ENCODE measurements around the gene RBM20.

The RBM20 gene

GRCh38 chr10:110872145-110872983 lies 228.2 kb downstream of the RBM20 start:
- DNase-seq (ENCODE audit: low spot score): peak; percentile 73

GRCh38 chr10:110872984-110873923 lies 229.1 kb downstream of the RBM20 start:
- DNase-seq (ENCODE audit: low spot score): no peak

GRCh38 chr10:110873951-110874350 lies 229.8 kb downstream of the RBM20 start:
- DNase-seq (ENCODE audit: low spot score): no peak

- no peak for DNase-seq (ENCODE audit: low spot score)
These were observed 231.9 kb downstream of the RBM20 start for GRCh38 chr10:110876000-110876399.

GRCh38 chr10:110876788-110877187 lies 232.7 kb downstream of the RBM20 start:
- no peak for DNase-seq (ENCODE audit: low spot score)

- no peak for DNase-seq (ENCODE audit: low spot score)
These were observed 235.9 kb downstream of the RBM20 start for GRCh38 chr10:110880012-110880411.

- DNase-seq (ENCODE audit: low spot score): no peak
These were observed 237.1 kb downstream of the RBM20 start for GRCh38 chr10:110881247-110881646.

GRCh38 chr10:110881905-110882304 lies 237.8 kb downstream of the RBM20 start:
- no peak for DNase-seq (ENCODE audit: low spot score)

- no peak for DNase-seq (ENCODE audit: low spot score)
These were observed 239.8 kb downstream of the RBM20 start for GRCh38 chr10:110883924-110884323.

- DNase-seq (ENCODE audit: low spot score): no peak
These were observed 242.0 kb downstream of the RBM20 start for GRCh38 chr10:110885932-110886674.

- no peak for DNase-seq (ENCODE audit: low spot score)
These were observed 243.4 kb downstream of the RBM20 start for GRCh38 chr10:110887560-110887959.
